ENCODE data around the gene EYA2. TPM values are rescaled to one million over a fixed set of nuclear protein-coding genes. Genes with fewer than 3 reads are reported as not detected.
A peak's percentile ranks its signal among the peaks of the same experiment; 100 is the strongest.

Gene EYA2
- total RNA-seq, 3 donors from 2014 or later (not counting 1 experiment from before 2014, with no cell fraction given), result 0.30 TPM; not detected in 2

DNA sequence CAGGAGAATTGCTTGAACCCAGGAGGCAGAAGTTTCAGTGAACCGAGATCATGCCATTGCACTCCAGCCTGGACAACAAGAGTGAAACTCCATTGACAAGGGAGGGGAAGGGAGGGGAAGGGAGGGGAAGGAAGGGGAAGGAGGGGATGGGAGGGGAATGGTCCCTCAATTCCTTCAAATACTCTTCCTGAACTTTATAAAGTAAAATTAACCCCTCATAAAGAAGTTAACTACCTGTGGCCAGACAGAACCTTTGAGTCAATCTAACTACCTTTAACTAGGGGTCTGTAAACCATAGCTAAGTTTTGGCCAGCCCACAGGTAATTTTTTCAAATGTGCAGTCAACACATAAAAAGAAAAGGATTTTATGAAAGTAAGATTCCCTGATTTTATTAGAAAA is 330.8 kb downstream of the EYA2 start:
- H3K27me3 ChIP-seq (ENCODE audit: control insufficient read depth, insufficient read depth, low read length), result no peaks in the 10 kb centered on the region
- intact Hi-C loops (cut with micrococcal nuclease), result no loop called here
- H3K9me3 ChIP-seq (ENCODE audit: control insufficient read depth, insufficient read depth, low read length), result no peaks in the 10 kb centered on the region
- H3K4me1 ChIP-seq (ENCODE audit: control insufficient read depth, insufficient read depth, low read length), result no peaks in the 10 kb centered on the region
- TF ChIP-seq CTCF (IDR thresholded peaks at IDR 0.05), result no peak
- peaks cover 76% of the 10 kb centered on the region for H3K36me3 ChIP-seq (ENCODE audit: control insufficient read depth, insufficient read depth, low read length)
- Mint-ChIP-seq H3K9me3 (no peaks in the 10 kb centered on the region), H3K4me1 (peaks cover 7% of the 10 kb centered on the region in 2 donors), H3K27me3 (ENCODE audit: low read depth in 2 of 2) (no peaks in the 10 kb centered on the region), H3K4me3 (no peak overlapping the region), H3K27ac (no peak overlapping the region), H3K36me3 (peaks cover 10% of the 10 kb centered on the region)
- no peak overlapping the region for H3K27ac ChIP-seq (ENCODE audit: low read length)
- no peak for ATAC-seq
- DNase-seq, result no peak
- 100% methylated on average over 1 of the region's 1 CpG for WGBS (ENCODE audit: insufficient coverage)
- no peak overlapping the region for H3K4me3 ChIP-seq (ENCODE audit: low read length)

DNA sequence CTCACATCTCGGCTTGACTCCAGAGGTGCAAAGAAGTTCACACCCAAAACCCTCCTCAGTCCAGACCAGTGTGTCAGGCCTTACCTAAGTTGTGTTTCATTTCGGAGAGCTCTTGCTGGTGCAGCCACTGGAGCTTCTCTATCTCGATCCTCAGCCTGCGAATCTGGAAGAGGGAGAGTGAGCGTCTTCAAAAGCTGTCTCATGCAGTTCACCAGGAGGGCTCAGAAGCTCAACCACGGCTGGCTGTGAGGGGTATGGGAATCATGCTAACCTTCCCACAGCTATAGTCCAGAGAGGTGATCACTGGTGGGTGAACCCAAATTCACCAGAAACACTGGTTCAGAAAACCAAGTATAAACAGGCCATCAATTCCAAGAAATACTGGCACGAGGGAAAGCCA is 332.5 kb downstream of the EYA2 start:
- ATAC-seq (no peak), DNase-seq (no peak)
- Mint-ChIP-seq H3K4me3 (no peak overlapping the region), H3K4me1 (peaks cover 4 to 18% of the 10 kb centered on the region in 2 donors), H3K9me3 (no peaks in the 10 kb centered on the region), H3K36me3 (peaks cover 15% of the 10 kb centered on the region), H3K27me3 (ENCODE audit: low read depth in 2 of 2) (no peaks in the 10 kb centered on the region), H3K27ac (no peak overlapping the region)
- intact Hi-C loops (cut with micrococcal nuclease), result no loop called here
- no peak for TF ChIP-seq CTCF (IDR thresholded peaks at IDR 0.05)
- Histone ChIP-seq H3K9me3 (ENCODE audit: control insufficient read depth, insufficient read depth, low read length) (no peaks in the 10 kb centered on the region), H3K36me3 (ENCODE audit: control insufficient read depth, insufficient read depth, low read length) (peaks cover 69% of the 10 kb centered on the region), H3K27me3 (ENCODE audit: control insufficient read depth, insufficient read depth, low read length) (no peaks in the 10 kb centered on the region), H3K27ac (ENCODE audit: low read length) (no peak overlapping the region), H3K4me1 (ENCODE audit: control insufficient read depth, insufficient read depth, low read length) (no peaks in the 10 kb centered on the region), H3K4me3 (ENCODE audit: low read length) (no peak overlapping the region)
- 96% methylated on average over 5 of the region's 7 CpGs for WGBS (ENCODE audit: insufficient coverage)

GRCh38 chr20:47227576-47227975 is 332.9 kb downstream of the EYA2 start:
- ATAC-seq (no peak), DNase-seq (no peak)
- Histone ChIP-seq H3K27ac (ENCODE audit: low read length) (no peak overlapping the region), H3K4me1 (ENCODE audit: control insufficient read depth, insufficient read depth, low read length) (no peaks in the 10 kb centered on the region), H3K27me3 (ENCODE audit: control insufficient read depth, insufficient read depth, low read length) (no peaks in the 10 kb centered on the region), H3K36me3 (ENCODE audit: control insufficient read depth, insufficient read depth, low read length) (peaks cover 68% of the 10 kb centered on the region), H3K9me3 (ENCODE audit: control insufficient read depth, insufficient read depth, low read length) (no peaks in the 10 kb centered on the region), H3K4me3 (ENCODE audit: low read length) (no peak overlapping the region)
- no peak for TF ChIP-seq CTCF (IDR thresholded peaks at IDR 0.05)
- no peak overlapping the region for H3K27ac Mint-ChIP-seq
- H3K9me3 Mint-ChIP-seq, result no peaks in the 10 kb centered on the region
- no peaks in the 10 kb centered on the region for H3K27me3 Mint-ChIP-seq (ENCODE audit: low read depth in 2 of 2)
- peaks cover 0 to 15% of the 10 kb centered on the region in 2 donors for H3K4me1 Mint-ChIP-seq
- H3K4me3 Mint-ChIP-seq, result no peak overlapping the region
- H3K36me3 Mint-ChIP-seq, result peaks cover 10% of the 10 kb centered on the region
- intact Hi-C loops (cut with micrococcal nuclease), result no loop called here
- WGBS (ENCODE audit: insufficient coverage), result 95% methylated on average over 8 of the region's 9 CpGs

GRCh38 chr20:47228654-47229053 is 334.0 kb downstream of the EYA2 start:
- H3K9me3 Mint-ChIP-seq, result no peaks in the 10 kb centered on the region

More at GRCh38 chr20:47228654-47229053, 334.0 kb downstream of the EYA2 start:
- intact Hi-C loops (cut with micrococcal nuclease), result no loop called here
- WGBS (ENCODE audit: insufficient coverage), result 94% methylated on average over 4 of the region's 5 CpGs
- Mint-ChIP-seq H3K4me1 (peaks cover 0 to 15% of the 10 kb centered on the region in 2 donors), H3K36me3 (peaks cover 6% of the 10 kb centered on the region), H3K4me3 (no peak overlapping the region), H3K27ac (peak overlapping the region in 1 of 2 donors; percentile 3), H3K27me3 (ENCODE audit: low read depth in 2 of 2) (no peaks in the 10 kb centered on the region)
- no peaks in the 10 kb centered on the region for H3K27me3 ChIP-seq (ENCODE audit: control insufficient read depth, insufficient read depth, low read length)
- H3K9me3 ChIP-seq (ENCODE audit: control insufficient read depth, insufficient read depth, low read length), result no peaks in the 10 kb centered on the region
- H3K4me3 ChIP-seq (ENCODE audit: low read length), result no peak overlapping the region
- H3K36me3 ChIP-seq (ENCODE audit: control insufficient read depth, insufficient read depth, low read length), result peaks cover 69% of the 10 kb centered on the region
- no peaks in the 10 kb centered on the region for H3K4me1 ChIP-seq (ENCODE audit: control insufficient read depth, insufficient read depth, low read length)
- no peak for TF ChIP-seq CTCF (IDR thresholded peaks at IDR 0.05)
- ATAC-seq (no peak), DNase-seq (no peak)
- H3K27ac ChIP-seq (ENCODE audit: low read length), result no peak overlapping the region

All from natural killer cell (primary cell).